ENCODE results near the gene EIPR1. TPM values are rescaled to one million over a fixed set of nuclear protein-coding genes. Genes with fewer than 3 reads are reported as not detected.

The EIPR1 gene
- total and polyA plus RNA-seq, 2 of the 13 experiments (the other 11 are each of a cell fraction or from before 2014, with no cell fraction given) = 70.0 to 96.3 TPM

DNA sequence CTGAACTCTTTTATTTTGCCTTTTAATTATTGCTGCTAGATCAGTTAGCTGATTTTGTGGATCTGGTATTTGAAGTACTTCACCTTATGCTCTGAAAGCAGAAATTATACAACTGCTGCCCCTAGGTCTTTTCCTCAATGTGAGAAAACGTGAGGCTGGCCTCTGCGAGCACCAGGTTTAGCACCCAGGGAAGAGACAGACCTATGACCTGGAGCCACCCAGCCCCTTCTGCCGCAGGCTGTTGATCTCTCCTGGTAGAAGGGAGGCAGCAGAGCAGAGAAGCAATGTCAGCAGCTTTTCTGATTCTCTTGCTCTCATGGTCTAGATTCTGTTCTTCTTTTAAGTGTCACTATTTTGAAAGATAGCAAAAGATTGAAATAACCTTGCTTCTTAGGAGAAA, 21.8 kb upstream of the EIPR1 start:
- ATAC-seq (no peak), FAIRE-seq (no peak), DNase-seq (ENCODE audit: low spot score) (no peak)
- Histone ChIP-seq H4K20me1 (ENCODE audit: insufficient read depth, low read length) (no peaks in the 10 kb centered on the region), H3K27me3 (ENCODE audit: control insufficient read depth in 1 of 2, insufficient read depth in 2 of 2, low read length in 2 of 2) (no peaks in the 10 kb centered on the region), H3K9ac (ENCODE audit: insufficient read depth, low read depth, low read length) (no peak overlapping the region), H3K4me3 (replicated peaks in 1 of 3; ENCODE audit: insufficient read depth in 1 of 3, low read depth in 2 of 3, low read length in 3 of 3) (no peak overlapping the region), H3K9me3 (ENCODE audit: low read length) (peaks cover 13% of the 10 kb centered on the region), H3K79me2 (ENCODE audit: insufficient read depth, low read length) (no peaks in the 10 kb centered on the region), H2AFZ (ENCODE audit: low read length) (no peak overlapping the region), H3K36me3 (replicated peaks in 1 of 2; ENCODE audit: control insufficient read depth in 1 of 2, insufficient read depth in 2 of 2, low read length in 2 of 2) (peaks cover 19 to 40% of the 10 kb centered on the region in 2 experiments; a peak in 4 of 5 replicates), H3K4me2 (ENCODE audit: low read depth, low read length) (no peak overlapping the region), H3K4me1 (ENCODE audit: insufficient read depth, low read length) (no peaks in the 10 kb centered on the region), H3K27ac (ENCODE audit: extremely low read length, insufficient read depth, low read length) (no peak overlapping the region)
- WGBS (ENCODE audit: low lambda C conversion rate) = 96% methylated on average over 3 of the region's 3 CpGs
- intact Hi-C loops (cut with micrococcal nuclease; ENCODE audit: unreplicated experiment) = no loop called here
- ChIA-PET CTCF (ENCODE audit: low intra/inter-chr PET ratio, low total read pairs) (no interaction called here), POLR2A (no interaction called here)
- BruUV-seq (replicated peaks) = no TSS peak
- TF ChIP-seq SP4 (CRISPR knock-in tag; IDR thresholded peaks at IDR 0.05) = no peak
- TF ChIP-seq, protein P1, sequence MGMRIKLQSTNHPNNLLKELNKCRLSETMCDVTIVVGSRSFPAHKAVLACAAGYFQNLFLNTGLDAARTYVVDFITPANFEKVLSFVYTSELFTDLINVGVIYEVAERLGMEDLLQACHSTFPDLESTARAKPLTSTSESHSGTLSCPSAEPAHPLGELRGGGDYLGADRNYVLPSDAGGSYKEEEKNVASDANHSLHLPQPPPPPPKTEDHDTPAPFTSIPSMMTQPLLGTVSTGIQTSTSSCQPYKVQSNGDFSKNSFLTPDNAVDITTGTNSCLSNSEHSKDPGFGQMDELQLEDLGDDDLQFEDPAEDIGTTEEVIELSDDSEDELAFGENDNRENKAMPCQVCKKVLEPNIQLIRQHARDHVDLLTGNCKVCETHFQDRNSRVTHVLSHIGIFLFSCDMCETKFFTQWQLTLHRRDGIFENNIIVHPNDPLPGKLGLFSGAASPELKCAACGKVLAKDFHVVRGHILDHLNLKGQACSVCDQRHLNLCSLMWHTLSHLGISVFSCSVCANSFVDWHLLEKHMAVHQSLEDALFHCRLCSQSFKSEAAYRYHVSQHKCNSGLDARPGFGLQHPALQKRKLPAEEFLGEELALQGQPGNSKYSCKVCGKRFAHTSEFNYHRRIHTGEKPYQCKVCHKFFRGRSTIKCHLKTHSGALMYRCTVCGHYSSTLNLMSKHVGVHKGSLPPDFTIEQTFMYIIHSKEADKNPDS (CRISPR knock-in tag; IDR thresholded peaks at IDR 0.05) = no peak
- TF ChIP-seq ZNF792 (CRISPR knock-in tag; IDR thresholded peaks at IDR 0.05) = no peak
- TF ChIP-seq, protein P2, sequence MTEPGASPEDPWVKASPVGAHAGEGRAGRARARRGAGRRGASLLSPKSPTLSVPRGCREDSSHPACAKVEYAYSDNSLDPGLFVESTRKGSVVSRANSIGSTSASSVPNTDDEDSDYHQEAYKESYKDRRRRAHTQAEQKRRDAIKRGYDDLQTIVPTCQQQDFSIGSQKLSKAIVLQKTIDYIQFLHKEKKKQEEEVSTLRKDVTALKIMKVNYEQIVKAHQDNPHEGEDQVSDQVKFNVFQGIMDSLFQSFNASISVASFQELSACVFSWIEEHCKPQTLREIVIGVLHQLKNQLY (CRISPR knock-in tag; IDR thresholded peaks at IDR 0.05) = no peak
- TF ChIP-seq SIX1 (CRISPR knock-in tag; IDR thresholded peaks at IDR 0.05; ENCODE audit: borderline replicate concordance) = no peak
- TF ChIP-seq, protein P3, sequence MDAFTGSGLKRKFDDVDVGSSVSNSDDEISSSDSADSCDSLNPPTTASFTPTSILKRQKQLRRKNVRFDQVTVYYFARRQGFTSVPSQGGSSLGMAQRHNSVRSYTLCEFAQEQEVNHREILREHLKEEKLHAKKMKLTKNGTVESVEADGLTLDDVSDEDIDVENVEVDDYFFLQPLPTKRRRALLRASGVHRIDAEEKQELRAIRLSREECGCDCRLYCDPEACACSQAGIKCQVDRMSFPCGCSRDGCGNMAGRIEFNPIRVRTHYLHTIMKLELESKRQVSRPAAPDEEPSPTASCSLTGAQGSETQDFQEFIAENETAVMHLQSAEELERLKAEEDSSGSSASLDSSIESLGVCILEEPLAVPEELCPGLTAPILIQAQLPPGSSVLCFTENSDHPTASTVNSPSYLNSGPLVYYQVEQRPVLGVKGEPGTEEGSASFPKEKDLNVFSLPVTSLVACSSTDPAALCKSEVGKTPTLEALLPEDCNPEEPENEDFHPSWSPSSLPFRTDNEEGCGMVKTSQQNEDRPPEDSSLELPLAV (CRISPR knock-in tag; conservative IDR thresholded peaks at IDR 0.05; ENCODE audit: low read depth) = no peak
- TF ChIP-seq, protein P4, sequence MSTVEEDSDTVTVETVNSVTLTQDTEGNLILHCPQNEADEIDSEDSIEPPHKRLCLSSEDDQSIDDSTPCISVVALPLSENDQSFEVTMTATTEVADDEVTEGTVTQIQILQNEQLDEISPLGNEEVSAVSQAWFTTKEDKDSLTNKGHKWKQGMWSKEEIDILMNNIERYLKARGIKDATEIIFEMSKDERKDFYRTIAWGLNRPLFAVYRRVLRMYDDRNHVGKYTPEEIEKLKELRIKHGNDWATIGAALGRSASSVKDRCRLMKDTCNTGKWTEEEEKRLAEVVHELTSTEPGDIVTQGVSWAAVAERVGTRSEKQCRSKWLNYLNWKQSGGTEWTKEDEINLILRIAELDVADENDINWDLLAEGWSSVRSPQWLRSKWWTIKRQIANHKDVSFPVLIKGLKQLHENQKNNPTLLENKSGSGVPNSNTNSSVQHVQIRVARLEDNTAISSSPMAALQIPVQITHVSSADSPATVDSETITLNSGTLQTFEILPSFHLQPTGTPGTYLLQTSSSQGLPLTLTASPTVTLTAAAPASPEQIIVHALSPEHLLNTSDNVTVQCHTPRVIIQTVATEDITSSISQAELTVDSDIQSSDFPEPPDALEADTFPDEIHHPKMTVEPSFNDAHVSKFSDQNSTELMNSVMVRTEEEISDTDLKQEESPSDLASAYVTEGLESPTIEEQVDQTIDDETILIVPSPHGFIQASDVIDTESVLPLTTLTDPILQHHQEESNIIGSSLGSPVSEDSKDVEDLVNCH (CRISPR knock-in tag; IDR thresholded peaks at IDR 0.05) = no peak
- TF ChIP-seq CC2D1A (CRISPR knock-in tag; IDR thresholded peaks at IDR 0.05) = no peak
- TF ChIP-seq CENPX (CRISPR knock-in tag; IDR thresholded peaks at IDR 0.05) = no peak
- TF ChIP-seq, protein P5, sequence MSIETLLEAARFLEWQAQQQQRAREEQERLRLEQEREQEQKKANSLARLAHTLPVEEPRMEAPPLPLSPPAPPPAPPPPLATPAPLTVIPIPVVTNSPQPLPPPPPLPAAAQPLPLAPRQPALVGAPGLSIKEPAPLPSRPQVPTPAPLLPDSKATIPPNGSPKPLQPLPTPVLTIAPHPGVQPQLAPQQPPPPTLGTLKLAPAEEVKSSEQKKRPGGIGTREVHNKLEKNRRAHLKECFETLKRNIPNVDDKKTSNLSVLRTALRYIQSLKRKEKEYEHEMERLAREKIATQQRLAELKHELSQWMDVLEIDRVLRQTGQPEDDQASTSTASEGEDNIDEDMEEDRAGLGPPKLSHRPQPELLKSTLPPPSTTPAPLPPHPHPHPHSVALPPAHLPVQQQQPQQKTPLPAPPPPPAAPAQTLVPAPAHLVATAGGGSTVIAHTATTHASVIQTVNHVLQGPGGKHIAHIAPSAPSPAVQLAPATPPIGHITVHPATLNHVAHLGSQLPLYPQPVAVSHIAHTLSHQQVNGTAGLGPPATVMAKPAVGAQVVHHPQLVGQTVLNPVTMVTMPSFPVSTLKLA (IDR thresholded peaks at IDR 0.05) = no peak
- TF ChIP-seq ZBTB14 (CRISPR knock-in tag; IDR thresholded peaks at IDR 0.05) = no peak
- no peak for TF ChIP-seq RBFOX2 (IDR thresholded peaks at IDR 0.05; ENCODE audit: low read depth, low read length)
- no peak for TF ChIP-seq KLF16 (CRISPR knock-in tag; IDR thresholded peaks at IDR 0.05)
- in situ Hi-C loops (cut with HindIII; ENCODE audit: extremely low pct_ligation_motif_present, low pct_unique_long_range_greater_than_20kb) = no loop called here

Data from HepG2 (cell line).